Mucosa of descending colon (tissue), 3 donors: ENCODE results near the gene ABCG2. TPM values are rescaled to one million over a fixed set of nuclear protein-coding genes. Genes with fewer than 3 reads are reported as not detected.

ENCODE experiments used
- ATAC-seq: fragments of 200-7000 bp; cut with Tn5 transposase; one replicate; pipeline ENCODE4 v1.9.1; 2020; ENCODE audit warnings: mild to moderate bottlenecking, moderate library complexity
- DNase-seq, 3 donors: peaks; one replicate each; pipeline ENCODE4 v3.0.0-alpha.2; 2020
- H3K36me3 ChIP-seq: fragments of 200-600 bp; one replicate; pipeline ENCODE4 v1.8.0; 2021; ENCODE audit warnings: low read depth, mild to moderate bottlenecking
- H3K4me1 ChIP-seq: fragments of 200-600 bp; one replicate; pipeline ENCODE4 v1.8.0; 2021; ENCODE audit warnings: low read depth, mild to moderate bottlenecking
- H3K4me3 ChIP-seq: fragments of 200-600 bp; one replicate; pipeline ENCODE4 v1.8.0; 2021; ENCODE audit warnings: mild to moderate bottlenecking
- H3K9me3 ChIP-seq: fragments of 200-600 bp; one replicate; pipeline ENCODE4 v1.8.0; 2021; ENCODE audit warnings: mild to moderate bottlenecking
- intact Hi-C, 2 donors: fragments of 100-400 bp; cut with DNase I in 1 of 2; cut with micrococcal nuclease in 1 of 2; formaldehyde crosslinking; loops; one replicate each; pipeline versions ENCODE4 v1.11.0 to v1.11.1; 2022; cut with DNase I, micrococcal nuclease
- total RNA-seq, 3 donors: library from RNA; stranded (reverse); fragmentation: NEBNext Ultra II Directional in 2 of 3; extraction: Animal tissue kit (Norgen Biotek cat#: 25700) in 2 of 3; gene quantifications; one replicate each; pipeline versions ENCODE4 v1.2.1 to v1.2.4, GENCODE V29; 2021 to 2023
- TF ChIP-seq, protein P1 (sequence below): fragments of 200-600 bp; IDR thresholded peaks from one replicate; pipeline ENCODE4 v1.8.0; 2022; ENCODE audit warnings: antibody characterized with exemption, mild to moderate bottlenecking
- donor health status: DM: no; HTN: no; CAD: no; lungs with moderate emphysema.
- donor health status: DM: no; HTN: no; CAD: no.
- donor health status: DM: no; HTN: yes; CAD: no.

Gene ABCG2
- total RNA-seq, 3 donors from 2014 or later = 17.7 to 64.4 (median 59.4) TPM

GRCh38 chr4:88148560-88148959, 9.9 kb downstream of the ABCG2 start:
- TF ChIP-seq, protein P1, sequence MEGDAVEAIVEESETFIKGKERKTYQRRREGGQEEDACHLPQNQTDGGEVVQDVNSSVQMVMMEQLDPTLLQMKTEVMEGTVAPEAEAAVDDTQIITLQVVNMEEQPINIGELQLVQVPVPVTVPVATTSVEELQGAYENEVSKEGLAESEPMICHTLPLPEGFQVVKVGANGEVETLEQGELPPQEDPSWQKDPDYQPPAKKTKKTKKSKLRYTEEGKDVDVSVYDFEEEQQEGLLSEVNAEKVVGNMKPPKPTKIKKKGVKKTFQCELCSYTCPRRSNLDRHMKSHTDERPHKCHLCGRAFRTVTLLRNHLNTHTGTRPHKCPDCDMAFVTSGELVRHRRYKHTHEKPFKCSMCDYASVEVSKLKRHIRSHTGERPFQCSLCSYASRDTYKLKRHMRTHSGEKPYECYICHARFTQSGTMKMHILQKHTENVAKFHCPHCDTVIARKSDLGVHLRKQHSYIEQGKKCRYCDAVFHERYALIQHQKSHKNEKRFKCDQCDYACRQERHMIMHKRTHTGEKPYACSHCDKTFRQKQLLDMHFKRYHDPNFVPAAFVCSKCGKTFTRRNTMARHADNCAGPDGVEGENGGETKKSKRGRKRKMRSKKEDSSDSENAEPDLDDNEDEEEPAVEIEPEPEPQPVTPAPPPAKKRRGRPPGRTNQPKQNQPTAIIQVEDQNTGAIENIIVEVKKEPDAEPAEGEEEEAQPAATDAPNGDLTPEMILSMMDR = no peak
- intact Hi-C loops = no loop called here
- H3K36me3 ChIP-seq = no peaks in the 10 kb centered on the region
- ATAC-seq = no peak
- H3K9me3 ChIP-seq = no peaks in the 10 kb centered on the region
- no peak overlapping the region for H3K4me3 ChIP-seq
- no peak for DNase-seq
- H3K4me1 ChIP-seq = no peaks in the 10 kb centered on the region

GRCh38 chr4:88147799-88148217, 10.6 kb downstream of the ABCG2 start:
- Histone ChIP-seq H3K4me1 (no peaks in the 10 kb centered on the region), H3K4me3 (no peak overlapping the region), H3K9me3 (no peaks in the 10 kb centered on the region), H3K36me3 (no peaks in the 10 kb centered on the region)
- TF ChIP-seq, protein P1 = no peak
- DNase-seq (no peak), ATAC-seq (peak; percentile 61)
- intact Hi-C loops = no loop called here

- no peak for DNase-seq
- no peaks in the 10 kb centered on the region for H3K9me3 ChIP-seq
- H3K36me3 ChIP-seq = no peaks in the 10 kb centered on the region
- H3K4me1 ChIP-seq = no peaks in the 10 kb centered on the region
- TF ChIP-seq, protein P1 = no peak
- ATAC-seq = no peak
- no peak overlapping the region for H3K4me3 ChIP-seq
- intact Hi-C loops = no loop called here
Measured at GRCh38 chr4:88146891-88147290, 11.5 kb downstream of the ABCG2 start.

DNA sequence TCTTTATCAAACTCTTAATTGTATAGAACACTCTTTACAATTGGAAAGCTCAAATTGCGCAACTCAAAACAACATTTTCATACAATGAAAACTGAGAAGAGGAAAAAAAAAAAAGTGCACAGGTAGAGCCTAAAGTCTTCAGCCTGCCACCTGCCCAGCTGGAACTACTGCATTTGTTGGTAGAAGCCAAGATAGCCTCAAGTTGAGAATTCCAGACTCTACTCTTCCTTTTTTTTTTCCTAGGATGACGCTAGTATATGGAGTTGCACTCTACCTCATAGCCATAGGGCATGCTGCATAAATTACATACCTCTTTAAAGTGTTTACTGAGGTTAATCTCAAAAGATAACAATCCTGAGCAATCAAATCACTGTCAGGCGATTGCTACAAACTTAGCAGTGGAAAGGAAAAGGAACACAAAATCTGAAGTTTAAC, 13.6 kb downstream of the ABCG2 start:
- H3K4me3 ChIP-seq = no peak overlapping the region
- intact Hi-C loops = no loop called here
- H3K4me1 ChIP-seq = no peaks in the 10 kb centered on the region
- DNase-seq (no peak), ATAC-seq (peak; percentile 80)
- TF ChIP-seq, protein P1 = no peak
- H3K36me3 ChIP-seq = no peaks in the 10 kb centered on the region
- no peaks in the 10 kb centered on the region for H3K9me3 ChIP-seq

DNA sequence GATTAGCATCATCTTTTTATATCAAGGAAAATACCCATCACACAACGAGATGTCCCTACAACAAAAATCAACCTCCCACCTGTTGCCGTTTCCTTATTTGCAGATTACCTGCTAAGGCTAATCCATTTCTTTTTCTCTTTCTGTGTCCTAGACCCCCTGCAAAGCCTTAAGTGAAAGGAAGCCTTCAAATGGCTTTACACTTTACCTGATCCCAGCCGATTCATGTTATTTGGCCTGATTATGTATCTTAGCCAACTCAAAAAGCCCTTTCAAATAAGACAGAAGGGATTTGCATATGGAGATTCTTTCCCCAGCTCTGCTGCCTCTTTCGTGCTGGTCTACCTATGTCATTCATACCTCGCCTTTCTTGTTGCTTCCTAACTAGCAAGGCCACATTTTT, 14.4 kb downstream of the ABCG2 start:
- H3K9me3 ChIP-seq = no peaks in the 10 kb centered on the region
- no peaks in the 10 kb centered on the region for H3K4me1 ChIP-seq
- H3K4me3 ChIP-seq = no peak overlapping the region
- intact Hi-C loops = no loop called here
- ATAC-seq (no peak), DNase-seq (no peak)
- TF ChIP-seq, protein P1 = no peak
- no peaks in the 10 kb centered on the region for H3K36me3 ChIP-seq

GRCh38 chr4:88143504-88143903, 14.9 kb downstream of the ABCG2 start:
- no peaks in the 10 kb centered on the region for H3K9me3 ChIP-seq
- intact Hi-C loops = no loop called here
- no peak for DNase-seq
- TF ChIP-seq, protein P1 = no peak
- peak; percentile 82 for ATAC-seq
- no peaks in the 10 kb centered on the region for H3K4me1 ChIP-seq
- no peaks in the 10 kb centered on the region for H3K36me3 ChIP-seq
- H3K4me3 ChIP-seq = no peak overlapping the region
